GM18519 (cell line): ENCODE measurements around the gene SPEF2.

Experiments used
- ATAC-seq: cut with Tn5 transposase; IDR thresholded peaks from one replicate; pipeline ENCODE4 v1.9.1; 2021; ENCODE audit warnings: mild to moderate bottlenecking, moderate library complexity; ENCODE audit not compliant: unreplicated experiment, low FRiP score

The SPEF2 gene

DNA sequence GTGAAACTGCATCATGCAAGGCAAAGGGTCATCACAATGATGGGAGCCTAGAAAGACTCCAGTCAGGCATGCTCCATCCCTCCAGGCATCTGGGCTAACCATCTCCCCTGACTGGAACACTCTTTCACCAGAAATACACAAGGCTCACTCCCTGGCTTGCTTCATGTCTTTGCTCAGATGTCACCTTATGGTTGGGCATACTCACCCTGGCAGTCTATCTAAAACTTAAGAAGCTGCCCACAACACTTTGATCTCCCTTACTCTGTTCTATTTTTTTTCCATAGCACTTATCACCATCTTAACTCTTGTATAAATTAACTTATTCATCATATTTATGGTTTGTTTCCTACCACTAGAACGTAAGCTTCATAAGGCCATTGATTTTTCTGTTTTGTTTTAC lies 90.0 kb downstream of the SPEF2 start:
- ATAC-seq: no peak

GRCh38 chr5:35709688-35710087 lies 92.0 kb downstream of the SPEF2 start:
- ATAC-seq: no peak

DNA sequence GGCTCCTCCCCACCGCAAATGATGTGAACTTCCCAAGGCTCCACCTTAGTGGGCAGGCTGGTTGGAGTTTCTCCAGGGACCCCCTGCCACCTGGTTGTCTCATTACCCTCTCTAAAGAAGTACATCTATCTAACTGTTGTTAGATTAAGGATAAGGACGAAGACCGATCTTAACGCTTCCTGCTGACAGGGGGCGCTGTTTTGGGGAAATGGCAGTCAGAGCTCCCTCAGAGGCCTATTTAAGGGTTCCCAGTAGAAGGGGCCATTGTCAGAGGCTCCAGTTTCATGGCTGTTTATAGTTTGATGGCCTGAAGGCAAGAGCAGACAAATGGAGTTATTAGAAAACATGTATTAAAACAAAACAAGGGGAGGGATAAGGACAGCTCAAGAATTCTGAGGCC lies 100.1 kb downstream of the SPEF2 start:
- no peak for ATAC-seq

GRCh38 chr5:35735718-35736117 lies 118.1 kb downstream of the SPEF2 start:
- ATAC-seq: no peak

DNA sequence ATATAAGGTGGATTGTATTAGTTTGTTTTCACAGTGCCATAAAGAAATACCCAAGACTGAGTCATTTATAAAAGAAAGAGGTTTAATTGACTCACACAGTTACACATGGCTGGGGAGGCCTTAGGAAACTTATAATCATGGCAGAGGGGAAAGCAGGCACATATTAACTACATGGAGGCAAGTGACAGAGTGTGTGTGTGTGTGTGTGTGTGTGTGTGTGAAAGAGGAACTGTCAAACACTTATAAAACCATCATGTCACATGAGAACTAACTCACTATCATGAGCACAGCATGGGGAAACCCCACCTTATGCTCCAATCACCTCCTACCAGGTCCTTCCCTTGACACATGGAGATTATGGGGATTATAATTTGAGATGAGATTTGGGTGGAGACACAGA lies 118.6 kb downstream of the SPEF2 start:
- no peak for ATAC-seq

GRCh38 chr5:35741126-35741716 lies 123.6 kb downstream of the SPEF2 start:
- ATAC-seq: no peak

DNA sequence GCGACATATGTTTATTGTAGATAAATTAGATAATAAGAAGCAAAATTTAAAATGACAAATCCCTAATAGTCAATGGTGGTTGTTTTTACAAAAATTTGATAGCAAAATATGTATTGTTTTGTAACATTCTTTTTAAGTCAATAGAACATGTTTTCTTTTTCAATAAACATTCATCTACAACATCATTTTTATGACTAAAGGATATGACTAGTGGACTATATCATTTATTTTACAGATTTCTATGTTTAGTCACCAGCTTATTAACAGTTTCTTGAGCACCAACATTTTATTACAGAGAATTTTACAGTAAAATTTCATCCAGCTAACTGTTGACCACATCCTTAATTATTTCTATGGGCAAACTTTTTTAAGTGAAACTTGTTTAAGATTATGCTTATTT lies 124.3 kb downstream of the SPEF2 start:
- ATAC-seq: no peak

DNA sequence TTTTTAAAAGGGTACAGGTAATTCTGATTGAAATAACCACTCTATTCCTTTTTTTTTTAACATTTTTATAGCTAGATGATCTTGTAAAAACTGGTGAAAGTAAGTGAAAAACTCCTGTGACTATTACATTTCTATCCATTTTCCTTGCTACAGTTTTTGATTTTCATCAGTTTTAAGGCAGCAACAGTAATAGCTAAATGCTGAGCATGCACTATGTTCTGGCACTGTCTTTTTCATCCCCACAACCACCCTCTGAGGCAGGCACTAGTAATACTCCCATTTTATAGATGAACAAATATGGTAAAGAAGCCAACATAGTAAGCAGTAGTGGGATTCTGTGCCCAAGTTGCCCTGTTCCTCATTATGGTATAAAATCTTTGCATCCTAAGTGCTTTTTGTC lies 126.0 kb downstream of the SPEF2 start:
- no peak for ATAC-seq

DNA sequence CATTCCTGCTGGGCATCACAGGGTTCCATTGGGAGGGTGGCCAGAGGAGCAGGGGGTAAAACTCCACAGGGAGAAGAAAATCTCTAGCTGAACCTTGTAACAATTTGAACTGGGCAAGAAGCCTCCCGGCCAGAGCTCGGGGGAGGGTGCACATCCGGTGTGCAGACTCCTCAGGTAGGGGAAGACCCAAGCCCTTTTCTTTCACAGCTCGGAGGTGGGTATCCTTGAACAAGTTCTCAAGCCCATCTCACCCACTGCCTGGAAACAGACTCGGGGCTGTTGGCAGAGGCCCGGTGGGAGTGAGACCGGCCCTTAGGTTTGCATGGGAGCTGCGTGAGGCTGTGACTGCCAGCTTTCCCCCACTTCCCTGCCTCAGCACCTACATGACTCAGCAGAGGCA lies 127.5 kb downstream of the SPEF2 start:
- ATAC-seq: no peak

- no peak for ATAC-seq
Observed at GRCh38 chr5:35745660-35746059, 128.0 kb downstream of the SPEF2 start.

DNA sequence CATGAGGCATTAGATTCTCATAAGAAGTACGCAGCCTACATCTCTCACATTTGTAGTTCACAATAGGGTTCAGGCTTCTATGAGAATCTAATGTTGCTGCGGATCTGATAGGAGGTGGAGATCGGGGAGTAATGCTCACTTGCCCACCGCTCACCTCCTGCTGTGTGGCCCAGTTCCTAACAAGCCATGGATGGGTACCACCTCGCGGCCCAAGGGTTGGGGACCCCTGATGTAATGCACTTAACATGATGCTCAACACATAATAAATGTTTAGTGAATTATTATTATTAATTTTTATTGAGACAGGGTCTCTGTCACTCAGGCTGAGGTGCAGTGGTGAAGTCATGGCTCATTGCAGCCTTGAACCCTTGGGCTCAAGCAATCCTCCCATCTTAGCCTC lies 134.3 kb downstream of the SPEF2 start:
- no peak for ATAC-seq

- no peak for ATAC-seq
Observed at GRCh38 chr5:35753500-35753899, 135.8 kb downstream of the SPEF2 start.

DNA sequence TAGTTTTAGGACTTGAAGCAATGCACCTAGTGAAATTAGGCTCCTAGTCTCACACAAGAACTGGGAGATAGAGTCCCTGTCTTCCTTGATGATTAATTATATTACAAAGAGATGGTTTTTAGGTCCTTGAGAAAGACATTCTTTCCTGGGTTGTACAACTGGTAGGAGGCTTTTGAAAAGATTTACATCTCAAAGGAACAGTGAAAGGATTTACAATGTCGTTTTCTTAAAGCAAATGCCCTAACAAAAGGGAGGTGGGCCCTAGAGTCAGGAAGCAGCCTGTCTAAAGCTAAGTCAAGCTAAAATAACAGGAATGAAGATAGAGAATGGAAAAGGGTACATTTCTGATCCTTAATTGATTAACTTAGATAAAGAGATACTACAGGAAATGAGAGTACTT lies 136.8 kb downstream of the SPEF2 start:
- no peak for ATAC-seq

DNA sequence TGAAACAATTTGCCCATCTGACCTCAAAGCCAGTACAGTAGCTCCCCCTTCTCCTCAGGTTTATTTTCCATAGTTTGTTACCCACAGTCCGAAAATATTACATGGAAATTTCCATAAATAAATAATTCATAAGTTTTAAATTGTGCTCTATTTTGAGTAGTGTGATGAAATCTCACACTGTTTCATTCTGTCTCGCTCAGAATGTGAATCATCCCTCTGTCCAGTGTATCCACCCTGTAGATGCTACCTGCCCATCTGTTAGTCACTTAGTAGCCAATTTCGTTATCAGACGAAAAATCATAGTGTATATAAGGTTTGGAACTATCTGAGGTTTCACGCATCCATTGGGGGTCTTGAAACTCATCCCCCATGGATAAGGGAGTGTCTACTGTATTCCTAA lies 138.3 kb downstream of the SPEF2 start:
- ATAC-seq: no peak

- no peak for ATAC-seq
Observed at GRCh38 chr5:35758151-35758724, 140.6 kb downstream of the SPEF2 start.

DNA sequence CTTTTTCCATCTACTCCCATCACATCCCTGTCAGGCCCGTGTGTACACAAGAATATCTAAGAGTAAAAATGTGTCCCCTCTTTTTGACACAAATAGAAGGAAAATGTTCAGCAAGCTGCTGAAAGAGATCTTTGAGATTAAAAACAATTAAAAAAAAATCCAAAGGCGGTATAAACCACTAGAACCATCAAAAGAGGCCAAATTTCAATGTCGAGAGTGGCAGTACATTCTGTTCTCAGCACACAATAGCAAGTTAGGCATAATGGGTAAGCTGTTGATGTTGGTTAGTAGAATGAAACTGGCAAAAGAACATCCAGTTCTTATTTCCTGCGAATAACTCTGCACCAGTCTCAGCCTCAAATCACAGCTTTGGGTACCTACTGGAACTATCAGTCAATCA lies 143.9 kb downstream of the SPEF2 start:
- no peak for ATAC-seq

DNA sequence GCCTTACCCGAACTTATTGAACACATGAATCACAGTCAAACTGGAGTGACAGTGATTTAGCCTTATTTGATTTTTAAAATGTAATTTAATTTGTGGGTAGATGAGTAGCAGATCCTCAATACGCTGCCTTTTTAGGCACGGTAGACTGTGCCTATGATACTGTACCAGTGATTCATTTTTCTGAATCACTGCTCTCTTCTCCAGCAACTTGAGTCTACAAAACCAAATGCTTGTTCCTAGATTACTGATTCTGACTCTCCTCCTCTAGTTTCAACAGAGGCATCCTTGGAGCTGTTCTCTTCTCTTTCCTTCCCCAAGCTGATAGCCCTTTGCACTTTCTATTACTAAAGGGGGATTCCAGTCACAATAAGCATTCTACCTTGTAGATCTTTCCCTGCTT lies 144.7 kb downstream of the SPEF2 start:
- no peak for ATAC-seq

DNA sequence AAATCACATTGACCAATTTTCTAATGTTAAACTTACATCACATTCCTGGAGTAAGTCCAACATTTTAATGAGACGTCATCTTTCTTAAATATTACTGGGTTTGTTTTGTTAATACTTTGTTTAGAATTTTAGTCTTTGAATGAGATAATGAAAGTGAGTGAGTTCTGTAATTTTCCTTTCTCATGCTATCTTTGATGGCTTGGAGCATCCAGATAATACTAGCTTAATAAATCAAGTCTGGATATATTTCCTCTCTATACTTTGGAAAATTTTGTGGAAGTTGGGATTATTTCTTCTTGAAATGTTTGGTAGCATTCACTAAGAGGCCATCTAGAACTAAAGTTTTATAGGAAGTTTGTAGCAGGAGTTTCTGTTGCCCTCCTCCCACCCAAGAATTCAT lies 148.3 kb downstream of the SPEF2 start:
- no peak for ATAC-seq

DNA sequence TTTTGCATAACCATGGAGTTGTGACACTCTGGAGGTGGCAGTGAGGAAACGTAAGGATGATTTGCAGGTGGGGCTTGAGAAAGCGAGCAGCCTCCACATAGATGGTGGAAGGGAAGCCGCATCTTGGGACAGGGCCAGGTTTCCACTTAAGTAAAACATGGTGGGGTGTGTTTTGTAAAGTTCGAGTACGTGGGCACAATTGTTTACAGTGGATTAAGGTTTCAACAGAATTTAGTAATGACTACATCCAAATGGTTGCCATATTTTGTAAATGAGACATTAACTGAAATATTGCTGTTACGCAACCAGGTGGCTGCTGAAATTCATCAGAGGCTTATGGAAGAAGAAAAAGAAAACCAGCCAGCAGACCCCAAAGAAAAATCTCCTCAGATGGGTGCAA lies 153.6 kb downstream of the SPEF2 start:
- ATAC-seq: no peak

DNA sequence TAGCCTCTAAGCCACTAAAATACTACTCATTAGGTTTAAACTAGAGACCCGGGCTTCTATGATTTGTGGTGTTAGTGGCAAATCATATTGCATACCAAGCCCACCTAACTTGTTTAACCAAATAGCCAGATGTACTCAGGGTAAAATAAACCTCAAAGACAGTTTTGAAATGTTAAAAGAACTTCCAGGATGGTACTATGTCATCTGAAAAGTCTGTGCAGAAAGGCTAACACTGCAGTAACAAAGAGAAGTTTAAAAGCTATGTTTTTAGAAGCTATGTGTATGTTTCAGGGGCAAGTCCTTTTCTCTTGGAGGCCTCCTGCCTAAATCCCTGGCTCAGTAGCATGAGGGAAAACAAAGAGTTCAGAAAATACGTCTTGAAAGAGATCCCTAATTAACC lies 154.2 kb downstream of the SPEF2 start:
- ATAC-seq: no peak

DNA sequence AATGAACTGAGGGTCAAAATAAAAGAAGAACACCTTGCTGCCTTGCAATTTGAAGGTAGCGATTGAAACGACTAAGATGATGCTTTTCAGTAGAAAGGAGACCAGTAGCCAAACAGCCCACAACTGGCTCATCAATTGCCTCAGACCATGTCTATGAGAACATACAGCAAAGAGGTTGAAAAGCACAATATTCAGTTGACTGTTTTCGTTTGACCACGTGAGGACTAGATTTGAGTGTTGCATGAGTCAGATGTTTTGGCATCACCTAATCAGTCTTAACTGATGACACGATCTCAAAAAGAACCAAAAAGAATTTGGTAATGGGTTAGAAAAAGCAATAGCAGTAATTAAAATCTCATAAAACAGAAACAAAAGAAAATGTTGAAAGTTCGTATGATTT lies 156.3 kb downstream of the SPEF2 start:
- ATAC-seq: no peak

- ATAC-seq: no peak
Observed at GRCh38 chr5:35776757-35777156, 159.1 kb downstream of the SPEF2 start.
